K562 (cell line): ENCODE data around the gene ENSA. TPM values are rescaled to one million over a fixed set of nuclear protein-coding genes. Genes with fewer than 3 reads are reported as not detected.
A peak's percentile ranks its signal among the peaks of the same experiment; 100 is the strongest.

Experiments
- ARID1B ChIP-seq: fragments of 450-650 bp; IDR thresholded peaks from 2 replicates; pipeline ENCODE4 v1.6.1; 2016; ENCODE audit warnings: antibody characterized with exemption, mild to moderate bottlenecking, inconsistent platforms
- BMI1 ChIP-seq: fragments of 150-350 bp; IDR thresholded peaks from 2 replicates; pipeline ENCODE4 v1.6.1; 2014; ENCODE audit warnings: low read length
- BRF1 ChIP-seq: IDR thresholded peaks from 3 replicates; pipeline ENCODE4 v1.6.1; 2011; ENCODE audit warnings: borderline replicate concordance, mild to moderate bottlenecking; ENCODE audit not compliant: insufficient read length; ENCODE audit errors: extremely low read depth
- DMBX1 ChIP-seq: fragments of 250-450 bp; sonication (Bioruptor Pico); IDR thresholded peaks from 2 replicates; pipeline ENCODE4 v1.8.0; 2022; ENCODE audit warnings: inconsistent platforms, mild to moderate bottlenecking, moderate library complexity, borderline replicate concordance
- GATAD2A ChIP-seq: fragments of 450-650 bp; IDR thresholded peaks from 2 replicates; pipeline ENCODE4 v1.6.1; 2017
- HDAC8 ChIP-seq: fragments of 450-650 bp; IDR thresholded peaks from 2 replicates; pipeline ENCODE4 v1.6.1; 2016; ENCODE audit warnings: mild to moderate bottlenecking, missing genetic modification characterization, moderate library complexity, missing compliant biosample characterization
- HEY1 ChIP-seq: fragments of 250-450 bp; sonication (Bioruptor Pico); IDR thresholded peaks from 2 replicates; pipeline ENCODE4 v1.5.0; 2020; ENCODE audit warnings: mild to moderate bottlenecking, moderate library complexity, borderline replicate concordance
- HMGN3 ChIP-seq: IDR thresholded peaks from 2 replicates; pipeline ENCODE4 v1.6.1; 2011; ENCODE audit warnings: borderline replicate concordance, low read depth, mild to moderate bottlenecking, mixed read lengths, low read length; ENCODE audit not compliant: insufficient read length; ENCODE audit errors: extremely low read depth
- NR2C2 ChIP-seq, 2 experiments: fragments of 200-800 bp in 1 of 2; sonication (Bioruptor generic) in 1 of 2; sonication (generic) in 1 of 2; formaldehyde crosslinking in 1 of 2; IDR thresholded peaks; 2 replicates each; pipeline versions ENCODE4 v1.6.1 to v1.8.0; 2016 to 2022; ENCODE audit warnings: mild to moderate bottlenecking in 1 of 2, missing compliant biosample characterization in 1 of 2, missing genetic modification characterization in 1 of 2, missing genetic modification reagents in 1 of 2
- NR2F6 ChIP-seq: fragments of 450-650 bp; formaldehyde crosslinking; IDR thresholded peaks from 2 replicates; pipeline ENCODE4 v1.4.0; 2020; ENCODE audit warnings: mild to moderate bottlenecking
- PCBP2 ChIP-seq: fragments of 200-400 bp; formaldehyde crosslinking; IDR thresholded peaks from 2 replicates; pipeline ENCODE4 v1.6.1; 2018; ENCODE audit warnings: low read length, low read depth, mild to moderate bottlenecking, moderate library complexity; ENCODE audit not compliant: poor library complexity, severe bottlenecking
- PHTF2 ChIP-seq: fragments of 250-450 bp; sonication (Bioruptor Pico); IDR thresholded peaks from 2 replicates; pipeline ENCODE4 v1.5.0; 2021; ENCODE audit warnings: mild to moderate bottlenecking
- POLR2A ChIP-seq: fragments of 450-650 bp; conservative IDR thresholded peaks from 2 replicates; pipeline ENCODE4 v1.6.1; 2016
- RBBP5 ChIP-seq: fragments of 200-600 bp; sonication (generic); IDR thresholded peaks from 2 replicates; pipeline ENCODE4 v1.6.1; 2012; ENCODE audit warnings: borderline replicate concordance, mild to moderate bottlenecking, low read length, control low read depth, inconsistent platforms; ENCODE audit not compliant: insufficient read depth, poor library complexity, severe bottlenecking
- SIN3B ChIP-seq: fragments of 450-650 bp; IDR thresholded peaks from 2 replicates; pipeline ENCODE4 v1.6.1; 2017; ENCODE audit warnings: low read depth, mild to moderate bottlenecking, moderate library complexity
- ZBTB17 ChIP-seq: fragments of 450-650 bp; formaldehyde crosslinking; IDR thresholded peaks from 2 replicates; pipeline ENCODE4 v1.4.0; 2020; ENCODE audit warnings: mild to moderate bottlenecking
- ZNF324 ChIP-seq: fragments of 250-450 bp; sonication (Bioruptor Pico); IDR thresholded peaks from 2 replicates; pipeline ENCODE4 v1.4.0; 2020; ENCODE audit warnings: mild to moderate bottlenecking
- ZNF764 ChIP-seq: fragments of 250-450 bp; sonication (Bioruptor Pico); IDR thresholded peaks from 2 replicates; pipeline ENCODE4 v1.4.0; 2020; ENCODE audit warnings: low read depth, mild to moderate bottlenecking, moderate library complexity
- polyA plus RNA-seq, 8 experiments: library from polyadenylated mRNA; depleted of rRNA in 4 of 8; stranded (reverse) in 5 of 8; unstranded in 3 of 8; fragments of >200 nt; fragmentation: Nextera tagmentation in 2 of 8; fragmentation: Illumina TruSeq in 1 of 8; extraction: Ambion mirVana in 2 of 8; extraction: Trizol in 1 of 8; gene quantifications; 2 replicates each; pipeline versions ENCODE4 v1.2.1 to v1.2.3, GENCODE V29; 2011 to 2014; ENCODE audit warnings: inconsistent platforms in 1 of 8, missing spikeins in 1 of 8
- total RNA-seq, 7 experiments: library from RNA; depleted of rRNA in 6 of 7; stranded (reverse); fragments of >200 nt in 6 of 7; fragmentation: Illumina TruSeq in 2 of 7; extraction: Trizol in 2 of 7; gene quantifications; 2 replicates each; pipeline versions ENCODE4 v1.2.1 to v1.2.3, GENCODE V29; 2011 to 2021; ENCODE audit warnings: low replicate concordance in 1 of 7
- TF ChIP-seq, protein P1 (sequence below): sonication (generic); formaldehyde crosslinking; IDR thresholded peaks from 2 replicates; pipeline ENCODE4 v1.8.0; 2023; ENCODE audit warnings: missing genetic modification reagents, mild to moderate bottlenecking, borderline replicate concordance
- TF ChIP-seq, protein P2 (sequence below): sonication (generic); formaldehyde crosslinking; IDR thresholded peaks from 2 replicates; pipeline ENCODE4 v1.8.1; 2023; ENCODE audit warnings: mild to moderate bottlenecking, missing genetic modification reagents
- TF ChIP-seq, protein P3 (sequence below): fragments of 450-650 bp; IDR thresholded peaks from 2 replicates; pipeline ENCODE4 v1.6.1; 2016

ENSA gene
- total and polyA plus RNA-seq, 9 of the 15 experiments (the other 6 are each of a cell fraction or from before 2014, with no cell fraction given) = 68.1 to 605 (median 188) TPM

DNA sequence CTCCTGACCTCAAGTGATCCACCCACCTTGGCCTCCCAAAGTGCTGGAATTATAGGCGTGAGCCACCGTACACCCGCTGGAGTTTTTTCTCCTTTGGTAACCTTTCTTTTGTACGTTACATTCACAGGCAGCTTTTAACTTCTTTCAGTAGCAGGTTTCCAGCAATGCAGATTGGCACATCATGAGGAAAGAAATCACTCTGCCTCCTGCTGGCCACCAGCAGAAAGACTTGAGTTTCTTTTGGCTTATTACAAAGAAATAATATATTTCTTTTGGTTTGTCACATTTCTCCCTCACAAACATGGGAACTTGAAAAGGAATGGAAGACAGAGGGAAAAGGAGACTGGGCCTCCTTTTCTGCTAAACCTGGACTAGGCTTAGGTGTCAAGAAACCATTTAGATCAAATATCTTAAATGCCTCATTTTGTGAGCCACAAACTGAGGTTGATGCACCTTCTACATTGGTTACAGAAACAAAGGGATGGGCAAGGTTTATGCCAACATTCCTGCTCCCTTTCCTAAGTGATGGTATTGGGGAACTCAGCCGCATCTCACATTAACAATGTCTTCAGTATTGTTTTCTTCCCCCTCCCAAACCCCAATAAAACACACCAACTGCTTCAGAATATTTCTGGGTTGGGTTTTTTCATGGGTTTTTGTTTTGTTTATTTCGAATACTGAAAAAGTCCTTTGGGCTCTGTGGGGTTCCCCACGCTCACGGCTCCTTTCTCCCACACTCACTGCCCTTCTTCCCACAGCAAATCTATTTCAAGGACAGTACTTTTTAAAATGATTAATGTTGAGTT, 7.7 kb downstream of the ENSA start (continued):
- TF ChIP-seq ZNF764 (CRISPR knock-in tag) (no peak), BRF1 (no peak), HDAC8 (tag) (no peak), ZBTB17 (CRISPR knock-in tag) (no peak), NR2C2 (CRISPR knock-in tag; IDR thresholded peaks at IDR 0.05) (no peak), NR2C2 (tag; IDR thresholded peaks at IDR 0.05) (no peak), DMBX1 (CRISPR knock-in tag) (no peak), PHTF2 (CRISPR knock-in tag) (no peak), HEY1 (CRISPR knock-in tag) (no peak), POLR2A (0 out of 2 replicates have a peak, but pooled peaks have one; percentile 28), GATAD2A (no peak), PCBP2 (no peak), ARID1B (no peak), BMI1 (no peak), HMGN3 (no peak), NR2F6 (CRISPR knock-in tag) (0 out of 2 replicates have a peak, but pooled peaks have one; percentile 8), RBBP5 (no peak), SIN3B (no peak), ZNF324 (CRISPR knock-in tag) (no peak)
- TF ChIP-seq, protein P1, sequence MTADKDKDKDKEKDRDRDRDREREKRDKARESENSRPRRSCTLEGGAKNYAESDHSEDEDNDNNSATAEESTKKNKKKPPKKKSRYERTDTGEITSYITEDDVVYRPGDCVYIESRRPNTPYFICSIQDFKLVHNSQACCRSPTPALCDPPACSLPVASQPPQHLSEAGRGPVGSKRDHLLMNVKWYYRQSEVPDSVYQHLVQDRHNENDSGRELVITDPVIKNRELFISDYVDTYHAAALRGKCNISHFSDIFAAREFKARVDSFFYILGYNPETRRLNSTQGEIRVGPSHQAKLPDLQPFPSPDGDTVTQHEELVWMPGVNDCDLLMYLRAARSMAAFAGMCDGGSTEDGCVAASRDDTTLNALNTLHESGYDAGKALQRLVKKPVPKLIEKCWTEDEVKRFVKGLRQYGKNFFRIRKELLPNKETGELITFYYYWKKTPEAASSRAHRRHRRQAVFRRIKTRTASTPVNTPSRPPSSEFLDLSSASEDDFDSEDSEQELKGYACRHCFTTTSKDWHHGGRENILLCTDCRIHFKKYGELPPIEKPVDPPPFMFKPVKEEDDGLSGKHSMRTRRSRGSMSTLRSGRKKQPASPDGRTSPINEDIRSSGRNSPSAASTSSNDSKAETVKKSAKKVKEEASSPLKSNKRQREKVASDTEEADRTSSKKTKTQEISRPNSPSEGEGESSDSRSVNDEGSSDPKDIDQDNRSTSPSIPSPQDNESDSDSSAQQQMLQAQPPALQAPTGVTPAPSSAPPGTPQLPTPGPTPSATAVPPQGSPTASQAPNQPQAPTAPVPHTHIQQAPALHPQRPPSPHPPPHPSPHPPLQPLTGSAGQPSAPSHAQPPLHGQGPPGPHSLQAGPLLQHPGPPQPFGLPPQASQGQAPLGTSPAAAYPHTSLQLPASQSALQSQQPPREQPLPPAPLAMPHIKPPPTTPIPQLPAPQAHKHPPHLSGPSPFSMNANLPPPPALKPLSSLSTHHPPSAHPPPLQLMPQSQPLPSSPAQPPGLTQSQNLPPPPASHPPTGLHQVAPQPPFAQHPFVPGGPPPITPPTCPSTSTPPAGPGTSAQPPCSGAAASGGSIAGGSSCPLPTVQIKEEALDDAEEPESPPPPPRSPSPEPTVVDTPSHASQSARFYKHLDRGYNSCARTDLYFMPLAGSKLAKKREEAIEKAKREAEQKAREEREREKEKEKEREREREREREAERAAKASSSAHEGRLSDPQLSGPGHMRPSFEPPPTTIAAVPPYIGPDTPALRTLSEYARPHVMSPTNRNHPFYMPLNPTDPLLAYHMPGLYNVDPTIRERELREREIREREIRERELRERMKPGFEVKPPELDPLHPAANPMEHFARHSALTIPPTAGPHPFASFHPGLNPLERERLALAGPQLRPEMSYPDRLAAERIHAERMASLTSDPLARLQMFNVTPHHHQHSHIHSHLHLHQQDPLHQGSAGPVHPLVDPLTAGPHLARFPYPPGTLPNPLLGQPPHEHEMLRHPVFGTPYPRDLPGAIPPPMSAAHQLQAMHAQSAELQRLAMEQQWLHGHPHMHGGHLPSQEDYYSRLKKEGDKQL = no peak
- TF ChIP-seq, protein P2, sequence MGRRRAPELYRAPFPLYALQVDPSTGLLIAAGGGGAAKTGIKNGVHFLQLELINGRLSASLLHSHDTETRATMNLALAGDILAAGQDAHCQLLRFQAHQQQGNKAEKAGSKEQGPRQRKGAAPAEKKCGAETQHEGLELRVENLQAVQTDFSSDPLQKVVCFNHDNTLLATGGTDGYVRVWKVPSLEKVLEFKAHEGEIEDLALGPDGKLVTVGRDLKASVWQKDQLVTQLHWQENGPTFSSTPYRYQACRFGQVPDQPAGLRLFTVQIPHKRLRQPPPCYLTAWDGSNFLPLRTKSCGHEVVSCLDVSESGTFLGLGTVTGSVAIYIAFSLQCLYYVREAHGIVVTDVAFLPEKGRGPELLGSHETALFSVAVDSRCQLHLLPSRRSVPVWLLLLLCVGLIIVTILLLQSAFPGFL (CRISPR knock-in tag) = no peak
- TF ChIP-seq, protein P3, sequence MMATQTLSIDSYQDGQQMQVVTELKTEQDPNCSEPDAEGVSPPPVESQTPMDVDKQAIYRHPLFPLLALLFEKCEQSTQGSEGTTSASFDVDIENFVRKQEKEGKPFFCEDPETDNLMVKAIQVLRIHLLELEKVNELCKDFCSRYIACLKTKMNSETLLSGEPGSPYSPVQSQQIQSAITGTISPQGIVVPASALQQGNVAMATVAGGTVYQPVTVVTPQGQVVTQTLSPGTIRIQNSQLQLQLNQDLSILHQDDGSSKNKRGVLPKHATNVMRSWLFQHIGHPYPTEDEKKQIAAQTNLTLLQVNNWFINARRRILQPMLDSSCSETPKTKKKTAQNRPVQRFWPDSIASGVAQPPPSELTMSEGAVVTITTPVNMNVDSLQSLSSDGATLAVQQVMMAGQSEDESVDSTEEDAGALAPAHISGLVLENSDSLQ = peak; percentile 47; the same call in 1 of the 2 replicates
